HepG2 (cell line): ENCODE results near the gene GINS2. TPM values are rescaled to one million over a fixed set of nuclear protein-coding genes. Genes with fewer than 3 reads are reported as not detected.
A peak's percentile ranks its signal among the peaks of the same experiment; 100 is the strongest.

Experiments
- ATAC-seq: fragments of 200-7000 bp; cut with Tn5 transposase; 3 replicates; pipeline ENCODE4 v1.9.1; 2020; ENCODE audit warnings: mild to moderate bottlenecking, moderate library complexity
- BruUV-seq: library from RNA; stranded (reverse); fragments of 400-500 nt; replicated peaks from 2 replicates; lab custom pipeline; 2021; lab: Mats Ljungman, UMichigan
- CTCF ChIA-PET: fragments of 300-600 bp; formaldehyde crosslinking; extraction: SDS; loops from one replicate; lab custom pipeline; 2021; ENCODE audit warnings: low total read pairs, inconsistent platforms, low intra/inter-chr PET ratio; lab: Yijun Ruan, JAX
- POLR2A ChIA-PET: fragments of 350-600 bp; sonication (Branson Sonifier 250); formaldehyde crosslinking; loops from one replicate; lab custom pipeline; 2020; ENCODE audit warnings: antibody characterized with exemption, inconsistent platforms; lab: Yijun Ruan, JAX
- DNase-seq: peaks from one replicate; pipeline ENCODE4 v3.0.0-alpha.2; 2015; ENCODE audit warnings: low spot score
- FAIRE-seq: peaks from 3 replicates; lab custom pipeline; 2011; peaks lifted over from hg19 to GRCh38; lab: Jason Lieb, UNC
- H2AFZ ChIP-seq: one replicate; pipeline ENCODE4 v1.6.1; 2011; ENCODE audit warnings: low read length, inconsistent platforms
- H3K27ac ChIP-seq: fragments of 300-600 bp; 3 replicates; pipeline ENCODE4 v1.8.0; 2011; ENCODE audit warnings: mixed run types, mild to moderate bottlenecking, mixed read lengths, low read length, inconsistent platforms; ENCODE audit not compliant: insufficient read depth; ENCODE audit errors: extremely low read length
- H3K27me3 ChIP-seq, 2 experiments: fragments of 200-600 bp in 1 of 2; 2 replicates in 1 of 2; 3 replicates in 1 of 2; pipeline versions ENCODE4 v1.6.0 to v1.8.0; 2011; ENCODE audit warnings: low read length in 2 of 2, mild to moderate bottlenecking in 2 of 2, moderate library complexity in 2 of 2, inconsistent platforms in 1 of 2; ENCODE audit not compliant: insufficient read depth in 2 of 2, control insufficient read depth in 1 of 2
- H3K36me3 ChIP-seq, 2 experiments: fragments of 200-600 bp in 1 of 2; replicated peaks in 1 of 2; 2 replicates in 1 of 2; 3 replicates in 1 of 2; pipeline versions ENCODE4 v1.5.1 to v1.8.0; 2011; ENCODE audit warnings: low read length in 2 of 2, inconsistent platforms in 1 of 2; ENCODE audit not compliant: insufficient read depth in 2 of 2, control insufficient read depth in 1 of 2
- H3K4me1 ChIP-seq: 2 replicates; pipeline ENCODE4 v1.5.1; 2012; ENCODE audit warnings: low read length, inconsistent platforms; ENCODE audit not compliant: insufficient read depth
- H3K4me2 ChIP-seq: 2 replicates; pipeline ENCODE4 v1.6.0; 2011; ENCODE audit warnings: low read depth, low read length, inconsistent platforms
- H3K4me3 ChIP-seq, 3 experiments: fragments of 200-600 bp in 1 of 3; sonication (generic), shearing (Covaris generic) in 1 of 3; replicated peaks in 1 of 3; 2 replicates each; pipeline ENCODE4 v1.5.1; 2011 to 2016; ENCODE audit warnings: low read length in 3 of 3, inconsistent platforms in 2 of 3, low read depth in 2 of 3, mild to moderate bottlenecking in 2 of 3, control low read depth in 1 of 3, mixed read lengths in 1 of 3; ENCODE audit not compliant: insufficient read depth in 1 of 3
- H3K79me2 ChIP-seq: one replicate; pipeline ENCODE4 v1.6.1; 2011; ENCODE audit warnings: low read length, inconsistent platforms; ENCODE audit not compliant: insufficient read depth
- H3K9ac ChIP-seq: 2 replicates; pipeline ENCODE4 v1.6.0; 2011; ENCODE audit warnings: mild to moderate bottlenecking, low read depth, low read length, inconsistent platforms; ENCODE audit not compliant: insufficient read depth
- H3K9me3 ChIP-seq: 2 replicates; pipeline ENCODE4 v1.5.1; 2012; ENCODE audit warnings: mild to moderate bottlenecking, low read length
- H4K20me1 ChIP-seq: 2 replicates; pipeline ENCODE4 v1.6.0; 2011; ENCODE audit warnings: inconsistent platforms, mild to moderate bottlenecking, low read length, moderate library complexity; ENCODE audit not compliant: insufficient read depth
- FOXA1 ChIP-seq, 2 experiments: fragments of 450-650 bp in 1 of 2; sonication (generic) in 1 of 2; formaldehyde crosslinking in 1 of 2; IDR thresholded peaks; 2 replicates each; pipeline versions ENCODE4 v1.4.0 to v1.6.1; 2016 to 2020; ENCODE audit warnings: missing genetic modification reagents in 1 of 2
- IKZF5 ChIP-seq: IDR thresholded peaks from 2 replicates; pipeline ENCODE4 v1.6.1; 2018; ENCODE audit warnings: missing genetic modification reagents, mild to moderate bottlenecking, missing compliant biosample characterization
- MEIS1 ChIP-seq: sonication (generic); formaldehyde crosslinking; IDR thresholded peaks from 2 replicates; pipeline ENCODE4 v1.9.0; 2021; ENCODE audit warnings: mild to moderate bottlenecking, missing genetic modification reagents, moderate library complexity, borderline replicate concordance
- PATZ1 ChIP-seq: sonication (generic); formaldehyde crosslinking; IDR thresholded peaks from 2 replicates; pipeline ENCODE4 v1.4.0; 2020; ENCODE audit warnings: missing genetic modification reagents
- RBM22 ChIP-seq: fragments of 200-400 bp; formaldehyde crosslinking; optimal IDR thresholded peaks from 2 replicates; pipeline ENCODE3; 2017; ENCODE audit warnings: mild to moderate bottlenecking, low read length, moderate library complexity
- SMARCC2 ChIP-seq: fragments of 450-650 bp; IDR thresholded peaks from 2 replicates; pipeline ENCODE4 v1.6.1; 2017; ENCODE audit warnings: antibody characterized with exemption, mild to moderate bottlenecking
- XRCC5 ChIP-seq: fragments of 200-400 bp; formaldehyde crosslinking; optimal IDR thresholded peaks from 2 replicates; pipeline ENCODE3; 2017; ENCODE audit warnings: mild to moderate bottlenecking, low read length
- ZNF136 ChIP-seq: sonication (generic); formaldehyde crosslinking; IDR thresholded peaks from 2 replicates; pipeline ENCODE4 v1.8.1; 2022; ENCODE audit warnings: low read depth, mild to moderate bottlenecking, moderate library complexity, missing genetic modification reagents
- WGBS: methylation state at CpG from one replicate; pipeline ENCODE4 v1.1.6; 2017; ENCODE audit warnings: low lambda C conversion rate; 5-methylcytosine and 5-hydroxymethylcytosine counted together
- in situ Hi-C: cut with HindIII; loops from 2 replicates; pipeline ENCODE4 v1.10.0; 2017; ENCODE audit warnings: low pct_unique_long_range_greater_than_20kb; ENCODE audit not compliant: extremely low pct_ligation_motif_present
- intact Hi-C: fragments of 100-400 bp; cut with micrococcal nuclease; formaldehyde crosslinking; loops from one replicate; pipeline ENCODE4 v1.10.0; 2022; ENCODE audit not compliant: unreplicated experiment
- polyA plus RNA-seq, 8 experiments: library from polyadenylated mRNA; depleted of rRNA in 3 of 8; stranded (reverse) in 7 of 8; unstranded in 1 of 8; fragments of >200 nt; fragmentation: Illumina TruSeq in 4 of 8; extraction: Trizol in 4 of 8; gene quantifications; 2 replicates each; pipeline versions ENCODE4 v1.2.1 to v1.2.3, GENCODE V29; 2011 to 2016; ENCODE audit warnings: low read depth in 4 of 8, missing spikeins in 1 of 8, mixed read lengths in 1 of 8; ENCODE audit not compliant: insufficient read depth in 1 of 8
- total RNA-seq, 5 experiments: library from RNA; depleted of rRNA; stranded (reverse); fragments of >200 nt; fragmentation: Illumina TruSeq; extraction: Trizol; gene quantifications; 2 replicates each; pipeline ENCODE4 v1.2.3, GENCODE V29; 2016; ENCODE audit warnings: low read depth in 1 of 5
- TF ChIP-seq, protein P1 (sequence below): sonication (generic); formaldehyde crosslinking; IDR thresholded peaks from 2 replicates; pipeline ENCODE4 v1.5.1; 2020; ENCODE audit warnings: mild to moderate bottlenecking, missing genetic modification reagents, moderate library complexity
- TF ChIP-seq, protein P2 (sequence below): sonication (generic); formaldehyde crosslinking; IDR thresholded peaks from 2 replicates; pipeline ENCODE4 v1.5.1; 2020; ENCODE audit warnings: missing genetic modification reagents, mild to moderate bottlenecking, borderline replicate concordance

GINS2 gene
- total and polyA plus RNA-seq, 2 of the 13 experiments (the other 11 are each of a cell fraction or from before 2014, with no cell fraction given): 10.6 to 48.3 TPM

DNA sequence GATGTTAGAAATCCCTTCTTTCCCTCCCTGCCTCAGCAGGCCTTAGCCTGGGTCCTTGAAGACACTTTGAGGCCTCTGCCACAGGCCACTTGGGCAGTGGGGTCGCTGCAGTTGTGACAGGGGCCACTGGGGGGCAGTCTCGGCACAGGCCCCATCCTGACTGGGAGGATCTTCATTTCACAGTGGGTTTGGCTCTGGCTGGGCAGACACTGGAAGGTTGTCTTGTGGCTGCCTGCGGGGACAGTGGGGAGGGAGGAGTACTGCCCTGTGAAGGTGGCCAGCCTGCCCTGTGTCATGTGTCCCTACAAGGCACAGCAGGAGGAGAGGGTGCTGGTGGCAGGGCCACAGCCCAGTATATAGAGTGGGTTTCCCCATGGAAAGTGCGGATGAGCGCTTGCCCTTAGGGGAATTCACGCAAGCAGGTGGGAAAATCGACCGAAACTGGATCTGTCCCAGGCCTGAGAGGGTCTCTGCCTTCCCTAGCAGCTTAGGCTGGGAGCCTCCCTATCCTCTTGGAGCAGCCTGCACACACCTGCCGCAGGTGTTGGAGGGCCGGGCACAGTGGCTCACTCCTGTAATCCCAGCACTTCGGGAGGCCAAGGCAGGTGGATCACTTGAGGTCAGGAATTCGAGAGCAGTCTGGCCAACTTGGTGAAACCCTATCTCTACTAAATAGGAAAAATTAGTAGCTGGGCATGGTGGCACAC, 28.8 kb downstream of the GINS2 start:
- peak; percentile 39 for DNase-seq
- H3K9me3 ChIP-seq: no peaks in the 10 kb centered on the region
- FAIRE-seq: peak; percentile 72
- no peak overlapping the region for H3K9ac ChIP-seq
- H3K79me2 ChIP-seq: no peaks in the 10 kb centered on the region
- WGBS: 76% methylated on average over 12 of the region's 12 CpGs
- ATAC-seq: peak; percentile 71
- H2AFZ ChIP-seq: no peak overlapping the region
- H4K20me1 ChIP-seq: peaks cover 13% of the 10 kb centered on the region
- H3K36me3 ChIP-seq: peaks cover 65 to 97% of the 10 kb centered on the region in 2 experiments
- H3K27ac ChIP-seq: no peak overlapping the region
- in situ Hi-C loops: loop anchor here (5.0 kb wide), 1 partner anchor 57 kb away; no protein-coding TSS in a partner anchor
- no TSS peak for BruUV-seq
- intact Hi-C loops: no loop called here
- ChIA-PET CTCF (interaction anchor here (1.8 kb wide), 1 partner anchor 58 kb away, joined by 11 read pairs; no protein-coding TSS in a partner anchor), POLR2A (no interaction called here)
- H3K4me1 ChIP-seq: no peaks in the 10 kb centered on the region
- no peak overlapping the region for H3K4me2 ChIP-seq
- H3K27me3 ChIP-seq: no peaks in the 10 kb centered on the region
- H3K4me3 ChIP-seq: no peak overlapping the region
- TF ChIP-seq RBM22: peak; percentile 71
- no peak for TF ChIP-seq SMARCC2
- peak; percentile 40; the same call in 1 of the 2 replicates for TF ChIP-seq MEIS1 (CRISPR knock-in tag)
- TF ChIP-seq, protein P1, sequence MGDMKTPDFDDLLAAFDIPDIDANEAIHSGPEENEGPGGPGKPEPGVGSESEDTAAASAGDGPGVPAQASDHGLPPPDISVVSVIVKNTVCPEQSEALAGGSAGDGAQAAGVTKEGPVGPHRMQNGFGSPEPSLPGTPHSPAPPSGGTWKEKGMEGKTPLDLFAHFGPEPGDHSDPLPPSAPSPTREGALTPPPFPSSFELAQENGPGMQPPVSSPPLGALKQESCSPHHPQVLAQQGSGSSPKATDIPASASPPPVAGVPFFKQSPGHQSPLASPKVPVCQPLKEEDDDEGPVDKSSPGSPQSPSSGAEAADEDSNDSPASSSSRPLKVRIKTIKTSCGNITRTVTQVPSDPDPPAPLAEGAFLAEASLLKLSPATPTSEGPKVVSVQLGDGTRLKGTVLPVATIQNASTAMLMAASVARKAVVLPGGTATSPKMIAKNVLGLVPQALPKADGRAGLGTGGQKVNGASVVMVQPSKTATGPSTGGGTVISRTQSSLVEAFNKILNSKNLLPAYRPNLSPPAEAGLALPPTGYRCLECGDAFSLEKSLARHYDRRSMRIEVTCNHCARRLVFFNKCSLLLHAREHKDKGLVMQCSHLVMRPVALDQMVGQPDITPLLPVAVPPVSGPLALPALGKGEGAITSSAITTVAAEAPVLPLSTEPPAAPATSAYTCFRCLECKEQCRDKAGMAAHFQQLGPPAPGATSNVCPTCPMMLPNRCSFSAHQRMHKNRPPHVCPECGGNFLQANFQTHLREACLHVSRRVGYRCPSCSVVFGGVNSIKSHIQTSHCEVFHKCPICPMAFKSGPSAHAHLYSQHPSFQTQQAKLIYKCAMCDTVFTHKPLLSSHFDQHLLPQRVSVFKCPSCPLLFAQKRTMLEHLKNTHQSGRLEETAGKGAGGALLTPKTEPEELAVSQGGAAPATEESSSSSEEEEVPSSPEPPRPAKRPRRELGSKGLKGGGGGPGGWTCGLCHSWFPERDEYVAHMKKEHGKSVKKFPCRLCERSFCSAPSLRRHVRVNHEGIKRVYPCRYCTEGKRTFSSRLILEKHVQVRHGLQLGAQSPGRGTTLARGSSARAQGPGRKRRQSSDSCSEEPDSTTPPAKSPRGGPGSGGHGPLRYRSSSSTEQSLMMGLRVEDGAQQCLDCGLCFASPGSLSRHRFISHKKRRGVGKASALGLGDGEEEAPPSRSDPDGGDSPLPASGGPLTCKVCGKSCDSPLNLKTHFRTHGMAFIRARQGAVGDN (CRISPR knock-in tag): peak; percentile 41
- no peak for TF ChIP-seq IKZF5 (CRISPR knock-in tag)
- TF ChIP-seq, protein P2, sequence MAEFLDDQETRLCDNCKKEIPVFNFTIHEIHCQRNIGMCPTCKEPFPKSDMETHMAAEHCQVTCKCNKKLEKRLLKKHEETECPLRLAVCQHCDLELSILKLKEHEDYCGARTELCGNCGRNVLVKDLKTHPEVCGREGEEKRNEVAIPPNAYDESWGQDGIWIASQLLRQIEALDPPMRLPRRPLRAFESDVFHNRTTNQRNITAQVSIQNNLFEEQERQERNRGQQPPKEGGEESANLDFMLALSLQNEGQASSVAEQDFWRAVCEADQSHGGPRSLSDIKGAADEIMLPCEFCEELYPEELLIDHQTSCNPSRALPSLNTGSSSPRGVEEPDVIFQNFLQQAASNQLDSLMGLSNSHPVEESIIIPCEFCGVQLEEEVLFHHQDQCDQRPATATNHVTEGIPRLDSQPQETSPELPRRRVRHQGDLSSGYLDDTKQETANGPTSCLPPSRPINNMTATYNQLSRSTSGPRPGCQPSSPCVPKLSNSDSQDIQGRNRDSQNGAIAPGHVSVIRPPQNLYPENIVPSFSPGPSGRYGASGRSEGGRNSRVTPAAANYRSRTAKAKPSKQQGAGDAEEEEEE: no peak
- TF ChIP-seq XRCC5: peak; percentile 81
- no peak for TF ChIP-seq FOXA1 (IDR thresholded peaks at IDR 0.05)
- TF ChIP-seq FOXA1 (CRISPR knock-in tag; IDR thresholded peaks at IDR 0.05): no peak
- TF ChIP-seq PATZ1 (CRISPR knock-in tag): 0 out of 2 replicates have a peak, but pooled peaks have one; percentile 12
- no peak for TF ChIP-seq ZNF136 (CRISPR knock-in tag)
